HG02571 (cell line): ENCODE measurements around the gene DDX49.

Source experiments
- ATAC-seq: cut with Tn5 transposase; IDR thresholded peaks from one replicate; pipeline ENCODE4 v1.9.1; 2021; ENCODE audit warnings: mild to moderate bottlenecking, moderate library complexity; ENCODE audit not compliant: unreplicated experiment

Gene DDX49

GRCh38 chr19:18969931-18970659 is 50.6 kb downstream of the DDX49 start:
- no peak for ATAC-seq

GRCh38 chr19:18972301-18972811 is 52.8 kb downstream of the DDX49 start:
- no peak for ATAC-seq

GRCh38 chr19:18972851-18973250 is 53.3 kb downstream of the DDX49 start:
- no peak for ATAC-seq

DNA sequence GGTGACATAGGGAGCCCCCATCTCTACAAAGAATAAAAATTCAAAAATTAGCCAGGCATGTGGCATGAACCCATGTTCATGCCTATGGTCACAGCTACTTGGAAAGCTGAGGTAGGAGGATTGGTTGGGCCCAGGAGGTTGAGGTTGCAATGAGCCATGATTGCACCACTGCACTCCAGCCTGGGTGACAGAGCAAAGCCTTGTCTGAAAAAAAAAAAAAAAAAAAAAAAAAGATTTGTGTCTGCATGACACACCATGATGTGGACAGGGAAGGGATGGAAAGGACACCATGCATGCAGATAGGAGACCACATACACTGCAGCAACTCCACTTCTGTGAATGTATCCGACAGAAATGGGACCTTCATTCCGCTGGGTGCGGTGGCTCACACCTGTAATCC is 55.5 kb downstream of the DDX49 start:
- ATAC-seq: no peak

DNA sequence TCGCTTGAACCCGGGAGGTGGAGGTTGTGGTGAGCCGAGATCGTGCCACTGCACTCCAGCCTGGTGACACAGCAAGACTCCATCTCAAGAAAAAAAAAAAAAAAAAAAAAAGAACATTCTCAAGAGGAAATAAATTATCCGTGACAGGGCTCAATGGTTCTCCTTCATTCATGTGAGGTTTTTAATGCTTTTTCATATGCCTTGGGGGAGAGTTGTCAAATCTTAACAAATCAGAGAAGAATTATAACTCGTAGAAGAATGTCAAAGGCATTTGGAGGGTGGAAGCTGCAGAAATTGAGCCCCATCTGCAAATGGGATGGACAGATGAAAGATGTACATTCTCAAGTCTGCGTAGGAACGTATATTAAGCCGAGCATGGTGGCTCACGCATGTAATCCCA is 56.4 kb downstream of the DDX49 start:
- ATAC-seq: no peak
